ENCODE data around the gene SPIC. TPM values are rescaled to one million over a fixed set of nuclear protein-coding genes. Genes with fewer than 3 reads are reported as not detected.
"Not testable (repeated sequence)": the region's sequence is repeated elsewhere in the genome, so short reads cannot be mapped to it uniquely, and the experiment has no call there.

SPIC gene
- polyA plus RNA-seq (ENCODE audit: insufficient read length) = not detected
- long read RNA-seq, donor 1 = 0 reads
- long read RNA-seq, donor 2 = 0 reads
- long read RNA-seq, donor 3 = 0 reads
- long read RNA-seq, donor 4 = 0 reads
- long read RNA-seq, donor 5 = 0 reads
- long read RNA-seq, donor 6 = 0 reads
- long read RNA-seq, donor 7 = 0 reads
- long read RNA-seq, donor 8 = 0 reads

GRCh38 chr12:101474711-101475386 lies at the start of gene SPIC:
Gene SPIC (plus strand): TSS chr12:101475336. CDS start chr12:101476905, 1,569 bp downstream.
- DNase-seq = no peak

- no peak for DNase-seq
These were observed 44.7 kb upstream of the SPIC start for GRCh38 chr12:101430456-101430855.

GRCh38 chr12:101436136-101436535 lies 39.0 kb upstream of the SPIC start:
- peak; percentile 32 for DNase-seq

GRCh38 chr12:101439236-101439635 lies 35.9 kb upstream of the SPIC start:
- DNase-seq = no peak

GRCh38 chr12:101441461-101442224 lies 33.5 kb upstream of the SPIC start:
- DNase-seq = no peak

GRCh38 chr12:101455685-101456084 lies 19.5 kb upstream of the SPIC start:
- DNase-seq = no peak

GRCh38 chr12:101459642-101460346 lies 15.3 kb upstream of the SPIC start:
- DNase-seq = no peak

- DNase-seq = no peak
These were observed 6.2 kb upstream of the SPIC start for GRCh38 chr12:101468948-101469347.

GRCh38 chr12:101470939-101471338 lies 4.2 kb upstream of the SPIC start:
- DNase-seq = no peak

GRCh38 chr12:101471878-101472277 lies 3.3 kb upstream of the SPIC start:
- DNase-seq = not testable (repeated sequence)

- DNase-seq = no peak
These were observed 888 bp upstream of the SPIC start for GRCh38 chr12:101474248-101474647.

- no peak for DNase-seq
These were observed 692 bp downstream of the SPIC start for GRCh38 chr12:101475751-101476305.

GRCh38 chr12:101480849-101481248 lies 5.7 kb downstream of the SPIC start:
- DNase-seq = no peak

- no peak for DNase-seq
These were observed 9.9 kb downstream of the SPIC start for GRCh38 chr12:101485021-101485420.

GRCh38 chr12:101488469-101488868 lies 13.3 kb downstream of the SPIC start:
- no peak for DNase-seq

- DNase-seq = no peak
These were observed 15.3 kb downstream of the SPIC start for GRCh38 chr12:101490286-101490920.

GRCh38 chr12:101491329-101491728 lies 16.2 kb downstream of the SPIC start:
- DNase-seq = no peak

- DNase-seq = no peak
These were observed 18.4 kb downstream of the SPIC start for GRCh38 chr12:101493556-101493955.

- DNase-seq = no peak
These were observed 23.1 kb downstream of the SPIC start for GRCh38 chr12:101498252-101498651.

GRCh38 chr12:101501410-101501995 lies 26.4 kb downstream of the SPIC start:
- peak; percentile 85 for DNase-seq

GRCh38 chr12:101521136-101521535 lies 46.0 kb downstream of the SPIC start:
- no peak for DNase-seq

Measured in left kidney (tissue), 8 donors.